ENCODE data around the gene PTPRM.

Gene PTPRM

GRCh38 chr18:7805880-7806279, 238.8 kb downstream of the PTPRM start:
- Histone ChIP-seq H3K27ac (no peak overlapping the region), H3K27me3 (no peaks in the 10 kb centered on the region), H3K9me3 (no peaks in the 10 kb centered on the region), H3K36me3 (no peaks in the 10 kb centered on the region), H3K4me3 (ENCODE audit: low read depth in 1 of 2, low read length in 1 of 2) (no peak overlapping the region), H3K4me1 (ENCODE audit: control insufficient read depth in 1 of 2, insufficient read depth in 1 of 2, low read depth in 1 of 2, low read length in 1 of 2) (no peaks in the 10 kb centered on the region)
- no peak for TF ChIP-seq CTCF (IDR thresholded peaks at IDR 0.05)

GRCh38 chr18:7807936-7808453, 240.9 kb downstream of the PTPRM start:
- H3K4me3 ChIP-seq (ENCODE audit: low read depth in 1 of 2, low read length in 1 of 2) = no peak overlapping the region
- no peaks in the 10 kb centered on the region for H3K27me3 ChIP-seq
- no peaks in the 10 kb centered on the region for H3K9me3 ChIP-seq
- H3K36me3 ChIP-seq = no peaks in the 10 kb centered on the region
- H3K27ac ChIP-seq = no peak overlapping the region
- no peak for TF ChIP-seq CTCF (IDR thresholded peaks at IDR 0.05)
- H3K4me1 ChIP-seq (ENCODE audit: control insufficient read depth in 1 of 2, insufficient read depth in 1 of 2, low read depth in 1 of 2, low read length in 1 of 2) = no peaks in the 10 kb centered on the region

- Histone ChIP-seq H3K27me3 (no peaks in the 10 kb centered on the region), H3K4me1 (ENCODE audit: control insufficient read depth in 1 of 2, insufficient read depth in 1 of 2, low read depth in 1 of 2, low read length in 1 of 2) (no peaks in the 10 kb centered on the region), H3K9me3 (no peaks in the 10 kb centered on the region), H3K4me3 (ENCODE audit: low read depth in 1 of 2, low read length in 1 of 2) (no peak overlapping the region), H3K36me3 (no peaks in the 10 kb centered on the region), H3K27ac (no peak overlapping the region)
- no peak for TF ChIP-seq CTCF (IDR thresholded peaks at IDR 0.05)
Observed at GRCh38 chr18:7808992-7809391, 241.9 kb downstream of the PTPRM start.

- TF ChIP-seq CTCF (IDR thresholded peaks at IDR 0.05) = no peak
Observed at GRCh38 chr18:7809455-7809854, 242.3 kb downstream of the PTPRM start.

GRCh38 chr18:7809978-7810377, 242.9 kb downstream of the PTPRM start:
- TF ChIP-seq CTCF (IDR thresholded peaks at IDR 0.05) = no peak
- peaks cover 3% of the 10 kb centered on the region for H3K9me3 ChIP-seq

More at GRCh38 chr18:7809455-7809854, 242.3 kb downstream of the PTPRM start:
- H3K27me3 ChIP-seq = no peaks in the 10 kb centered on the region
- H3K4me3 ChIP-seq (ENCODE audit: low read depth in 1 of 2, low read length in 1 of 2) = no peak overlapping the region
- H3K27ac ChIP-seq = no peak overlapping the region
- H3K9me3 ChIP-seq = no peaks in the 10 kb centered on the region
- no peaks in the 10 kb centered on the region for H3K36me3 ChIP-seq
- H3K4me1 ChIP-seq (ENCODE audit: control insufficient read depth in 1 of 2, insufficient read depth in 1 of 2, low read depth in 1 of 2, low read length in 1 of 2) = no peaks in the 10 kb centered on the region

More at GRCh38 chr18:7809978-7810377, 242.9 kb downstream of the PTPRM start:
- Histone ChIP-seq H3K27me3 (no peaks in the 10 kb centered on the region), H3K36me3 (no peaks in the 10 kb centered on the region), H3K4me1 (ENCODE audit: control insufficient read depth in 1 of 2, insufficient read depth in 1 of 2, low read depth in 1 of 2, low read length in 1 of 2) (no peaks in the 10 kb centered on the region), H3K27ac (no peak overlapping the region), H3K4me3 (ENCODE audit: low read depth in 1 of 2, low read length in 1 of 2) (no peak overlapping the region)

Data from neutrophil (primary cell).